ENCODE results near the gene ZBTB42. TPM values are rescaled to one million over a fixed set of nuclear protein-coding genes. Genes with fewer than 3 reads are reported as not detected.

Gene ZBTB42
- total and polyA plus RNA-seq, 2 donors (not counting 3 experiments of a cell fraction or from before 2014, with no cell fraction given): 3.1 to 3.8 TPM

DNA sequence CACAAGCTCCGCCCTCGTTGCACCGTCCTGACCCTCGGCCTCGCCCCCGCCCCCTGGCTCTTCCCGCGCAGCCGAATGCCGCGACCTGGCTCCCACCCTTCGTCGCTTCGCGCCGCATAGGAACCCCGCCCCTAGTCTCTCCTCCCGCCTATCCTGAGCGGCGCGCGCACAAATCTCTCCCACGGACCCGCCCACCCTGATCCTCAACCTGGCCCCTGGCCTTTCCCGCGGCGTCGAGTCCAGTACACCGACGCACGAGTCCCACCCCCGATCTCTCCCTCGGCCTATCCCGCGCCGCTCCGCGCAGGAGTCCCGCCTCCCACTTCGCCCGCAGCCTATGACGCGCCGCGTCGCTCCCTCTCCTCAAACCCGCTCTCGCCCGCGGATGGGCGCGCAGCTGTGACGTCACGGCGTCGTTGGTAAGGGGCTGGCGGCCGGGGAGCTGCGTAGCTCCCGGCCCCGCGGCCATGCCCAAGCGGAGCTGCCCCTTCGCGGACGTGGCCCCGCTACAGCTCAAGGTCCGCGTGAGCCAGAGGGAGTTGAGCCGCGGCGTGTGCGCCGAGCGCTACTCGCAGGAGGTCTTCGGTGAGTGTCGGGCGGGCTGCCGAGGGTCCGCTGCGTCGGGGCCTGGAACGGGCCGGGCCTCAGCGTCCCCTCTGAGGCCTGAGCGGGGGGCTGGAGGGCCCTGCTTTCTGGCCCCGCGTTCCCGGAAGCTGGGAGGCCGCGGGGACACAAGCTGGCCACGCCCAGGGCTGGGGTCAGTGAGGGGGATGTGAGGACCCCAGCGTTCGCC, 48.0 kb upstream of the ZBTB42 start, which contains the start of gene SIVA1:
TSS of gene SIVA1 (plus strand) at position 413 of the 793 bp plus-strand sequence. CDS start at position 468, 55 bp downstream.
- peak; percentile 99 for FAIRE-seq
- Histone ChIP-seq H3K79me2 (ENCODE audit: control insufficient read depth, insufficient read depth, low read length) (peaks cover 22% of the 10 kb centered on the region), H3K9ac (replicated peaks; ENCODE audit: extremely low read depth, insufficient read depth, low read length) (peak within 1 kb of the TSS; percentile 73), H3K4me3 (replicated peaks in 1 of 3; ENCODE audit: insufficient read depth in 1 of 3, low read depth in 1 of 3, low read length in 3 of 3) (peak within 1 kb of the TSS; percentile 22 to 96 (median 56)), H4K20me1 (replicated peaks; ENCODE audit: control insufficient read depth, extremely low read depth, insufficient read depth, low read length) (no peaks in the 10 kb centered on the region), H3K4me2 (ENCODE audit: insufficient read depth, low read length) (peak within 1 kb of the TSS; percentile 41), H3K9me3 (replicated peaks; ENCODE audit: control insufficient read depth, insufficient read depth, low read length) (no peaks in the 10 kb centered on the region), H3K4me1 (ENCODE audit: control insufficient read depth, extremely low read depth, insufficient read depth, low read length) (peaks cover 8% of the 10 kb centered on the region), H3K36me3 (ENCODE audit: control insufficient read depth in 2 of 2, extremely low read depth in 1 of 2, insufficient read depth in 2 of 2, low read length in 2 of 2) (peaks cover 0 to 19% of the 10 kb centered on the region in 2 experiments), H2AFZ (ENCODE audit: low read depth, low read length) (peak within 1 kb of the TSS; percentile 85), H3K27me3 (ENCODE audit: control insufficient read depth in 2 of 2, insufficient read depth in 2 of 2, low read length in 2 of 2) (no peaks in the 10 kb centered on the region), H3K27ac (ENCODE audit: insufficient read depth, low read depth, low read length) (peak within 1 kb of the TSS; percentile 39), H3K9me1 (replicated peaks; ENCODE audit: control insufficient read depth, extremely low read depth, insufficient read depth, low read length) (no peaks in the 10 kb centered on the region)
- TF ChIP-seq, protein P1, sequence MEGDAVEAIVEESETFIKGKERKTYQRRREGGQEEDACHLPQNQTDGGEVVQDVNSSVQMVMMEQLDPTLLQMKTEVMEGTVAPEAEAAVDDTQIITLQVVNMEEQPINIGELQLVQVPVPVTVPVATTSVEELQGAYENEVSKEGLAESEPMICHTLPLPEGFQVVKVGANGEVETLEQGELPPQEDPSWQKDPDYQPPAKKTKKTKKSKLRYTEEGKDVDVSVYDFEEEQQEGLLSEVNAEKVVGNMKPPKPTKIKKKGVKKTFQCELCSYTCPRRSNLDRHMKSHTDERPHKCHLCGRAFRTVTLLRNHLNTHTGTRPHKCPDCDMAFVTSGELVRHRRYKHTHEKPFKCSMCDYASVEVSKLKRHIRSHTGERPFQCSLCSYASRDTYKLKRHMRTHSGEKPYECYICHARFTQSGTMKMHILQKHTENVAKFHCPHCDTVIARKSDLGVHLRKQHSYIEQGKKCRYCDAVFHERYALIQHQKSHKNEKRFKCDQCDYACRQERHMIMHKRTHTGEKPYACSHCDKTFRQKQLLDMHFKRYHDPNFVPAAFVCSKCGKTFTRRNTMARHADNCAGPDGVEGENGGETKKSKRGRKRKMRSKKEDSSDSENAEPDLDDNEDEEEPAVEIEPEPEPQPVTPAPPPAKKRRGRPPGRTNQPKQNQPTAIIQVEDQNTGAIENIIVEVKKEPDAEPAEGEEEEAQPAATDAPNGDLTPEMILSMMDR (IDR thresholded peaks at IDR 0.05; ENCODE audit: extremely low read depth in 1 of 2, insufficient read depth in 1 of 2, low read depth in 1 of 2, low read length in 2 of 2): no peak
- TF ChIP-seq, protein P2, sequence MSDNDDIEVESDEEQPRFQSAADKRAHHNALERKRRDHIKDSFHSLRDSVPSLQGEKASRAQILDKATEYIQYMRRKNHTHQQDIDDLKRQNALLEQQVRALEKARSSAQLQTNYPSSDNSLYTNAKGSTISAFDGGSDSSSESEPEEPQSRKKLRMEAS (IDR thresholded peaks at IDR 0.05; ENCODE audit: insufficient read depth, insufficient read length): peak; percentile 9
- peak; percentile 79 for TF ChIP-seq POLR2A (IDR thresholded peaks at IDR 0.05; ENCODE audit: low read depth, low read length)
- TF ChIP-seq FOS (IDR thresholded peaks at IDR 0.05; ENCODE audit: borderline replicate concordance, insufficient read depth, low read length): no peak
- peak; percentile 22 for TF ChIP-seq POLR2AphosphoS5 (IDR thresholded peaks at IDR 0.05; ENCODE audit: insufficient read depth, low read depth, low read length)
- DNase-seq (ENCODE audit: low read depth, low spot score): peak; percentile 100
- BruUV-seq (replicated peaks): no TSS peak
- intact Hi-C loops (cut with micrococcal nuclease) (loop anchor here (1.0 to 5.0 kb wide), 6 partner anchors 17 to 74 kb away; partner anchors contain the start of genes ADSS1, INF2 and ZBTB42), dilution Hi-C loops (cut with MboI; ENCODE audit: extremely low pct_ligation_motif_present, low sequenced_read_pairs) (no loop called here)
- ChIA-PET POLR2A (interaction anchor here (0.6 to 1.1 kb wide), 4 partner anchors 16 to 992 kb away, joined by 3 to 6 read pairs (median 4); no protein-coding TSS in a partner anchor), CTCF (interaction anchor here (0.7 to 2.4 kb wide), 13 partner anchors 10 to 337 kb away, joined by 3 to 17 read pairs (median 4); partner anchors contain the start of genes ADSS1 and ZBTB42)
